Activated T-cell treated with anti-CD3 and anti-CD28 coated beads, Interleukin-2, amount 50 U/mL, for 48 hours (primary cell): ENCODE data around the gene TRPM2.

Source experiments
- DNase-seq, 2 experiments: peaks; one replicate each; pipeline ENCODE4 v3.0.0-alpha.2; 2020

The TRPM2 gene

GRCh38 chr21:44449473-44450363 lies 96.3 kb downstream of the TRPM2 start:
- no peak for DNase-seq

GRCh38 chr21:44450402-44450801 lies 97.0 kb downstream of the TRPM2 start:
- DNase-seq: no peak

- DNase-seq: no peak
These were observed 97.6 kb downstream of the TRPM2 start for GRCh38 chr21:44450999-44451398.

- DNase-seq: no peak
These were observed 99.7 kb downstream of the TRPM2 start for GRCh38 chr21:44453120-44453519.

GRCh38 chr21:44454058-44454457 lies 100.6 kb downstream of the TRPM2 start:
- no peak for DNase-seq

GRCh38 chr21:44454747-44455523 lies 101.5 kb downstream of the TRPM2 start, which contains the start of gene LRRC3:
Gene LRRC3, plus strand, starts transcription at chr21:44455510. Its CDS starts 1,135 bp downstream, at chr21:44456645.
- DNase-seq: peak; percentile 86

GRCh38 chr21:44455524-44456213 lies 102.2 kb downstream of the TRPM2 start:
- DNase-seq: peak; percentile 59 to 66

GRCh38 chr21:44456214-44456914 lies 102.9 kb downstream of the TRPM2 start:
- no peak for DNase-seq

GRCh38 chr21:44456915-44457736 lies 103.7 kb downstream of the TRPM2 start:
- DNase-seq: no peak

- no peak for DNase-seq
These were observed 105.7 kb downstream of the TRPM2 start for GRCh38 chr21:44458971-44459711.

GRCh38 chr21:44459712-44460440 lies 106.5 kb downstream of the TRPM2 start:
- DNase-seq: no peak

- no peak for DNase-seq
These were observed 107.0 kb downstream of the TRPM2 start for GRCh38 chr21:44460441-44460755.

GRCh38 chr21:44461005-44461404 lies 107.6 kb downstream of the TRPM2 start:
- no peak for DNase-seq

GRCh38 chr21:44461464-44462001 lies 108.1 kb downstream of the TRPM2 start:
- no peak for DNase-seq

GRCh38 chr21:44462086-44462833 lies 108.8 kb downstream of the TRPM2 start:
- no peak for DNase-seq

GRCh38 chr21:44462834-44463200 lies 109.4 kb downstream of the TRPM2 start:
- DNase-seq: no peak

GRCh38 chr21:44463724-44464123 lies 110.3 kb downstream of the TRPM2 start:
- DNase-seq: no peak

- DNase-seq: no peak
These were observed 110.9 kb downstream of the TRPM2 start for GRCh38 chr21:44464351-44464750.

- DNase-seq: no peak
These were observed 113.0 kb downstream of the TRPM2 start for GRCh38 chr21:44466351-44466954.
